Measurements from ENCODE around the gene ZNF280B. TPM values are rescaled to one million over a fixed set of nuclear protein-coding genes. Genes with fewer than 3 reads are reported as not detected.

Gene ZNF280B
- total RNA-seq, 1 experiment from 2014 or later = 8.2 TPM

DNA sequence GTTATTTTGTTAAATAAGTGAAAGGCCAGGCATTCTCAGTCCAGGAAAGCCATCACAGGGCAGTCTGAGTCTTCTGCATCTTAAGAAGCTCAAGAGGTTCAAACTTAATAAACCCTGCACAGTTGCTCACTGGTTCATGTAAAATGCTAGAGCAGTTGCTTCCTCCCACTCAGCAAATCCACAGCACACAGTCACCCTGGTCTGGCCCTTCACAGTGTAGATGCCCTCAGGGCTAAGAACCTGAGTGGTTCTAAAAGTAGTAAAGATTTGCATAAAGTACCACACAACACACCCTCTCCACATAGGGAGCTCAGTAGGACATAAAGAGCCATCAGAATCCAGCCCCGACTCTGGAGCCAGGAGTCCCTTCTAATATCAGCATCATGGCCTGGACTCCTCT lies 58.7 kb downstream of the ZNF280B start:
- H3K4me1 Mint-ChIP-seq = no peaks in the 10 kb centered on the region
- H3K9ac ChIP-seq (ENCODE audit: extremely low read depth, insufficient read length, low read length) = no peak overlapping the region
- WGBS (ENCODE audit: extremely low coverage, insufficient read length, low lambda C conversion rate) = no CpG with 5 or more reads among the region's 1 CpG
- H3K23me2 ChIP-seq (ENCODE audit: insufficient read length, low read depth, low read length, poor library complexity, severe bottlenecking) = no peaks in the 10 kb centered on the region
- H3K9me3 ChIP-seq (ENCODE audit: control insufficient read depth, low read depth, low read length) = peaks cover 12% of the 10 kb centered on the region
- no peak overlapping the region for H3K4me2 ChIP-seq (ENCODE audit: insufficient read depth, insufficient read length, low read length)
- no peak overlapping the region for H3K27ac Mint-ChIP-seq
- peaks cover 100% of the 10 kb centered on the region for H3K27me3 Mint-ChIP-seq (ENCODE audit: low read depth)
- no peak overlapping the region for H4K8ac ChIP-seq (replicated peaks; ENCODE audit: insufficient read length, low read depth, low read length)
- H2AK5ac ChIP-seq (ENCODE audit: insufficient read length, low read length) = no peak overlapping the region
- no peak overlapping the region for H3K18ac ChIP-seq (ENCODE audit: insufficient read length, low read depth, low read length)
- no peak overlapping the region for H3K4ac ChIP-seq (ENCODE audit: low read depth, low read length)
- H3K4me3 Mint-ChIP-seq = no peak overlapping the region
- no peak overlapping the region for H2BK20ac ChIP-seq (ENCODE audit: low read depth, low read length, poor library complexity, severe bottlenecking)
- H4K91ac ChIP-seq (ENCODE audit: insufficient read length, low read depth, low read length) = no peak overlapping the region
- H3K79me2 ChIP-seq (ENCODE audit: insufficient read depth, low read length) = no peaks in the 10 kb centered on the region
- H3K27ac ChIP-seq (ENCODE audit: insufficient read length, low read depth, low read length) = no peak overlapping the region
- H3T11ph ChIP-seq (ENCODE audit: low read length) = no peak overlapping the region
- H2BK12ac ChIP-seq (ENCODE audit: insufficient read length, low read depth, low read length) = no peak overlapping the region
- no peak overlapping the region for H2AFZ ChIP-seq (ENCODE audit: low read length)
- no peak overlapping the region for H2BK120ac ChIP-seq (ENCODE audit: low read depth, low read length, poor library complexity, severe bottlenecking)
- H3K79me1 ChIP-seq (ENCODE audit: insufficient read depth, low read depth, low read length, poor library complexity, severe bottlenecking) = no peaks in the 10 kb centered on the region
- H2BK15ac ChIP-seq (ENCODE audit: low read depth, low read length) = no peak overlapping the region
- H3K14ac ChIP-seq (ENCODE audit: insufficient read depth, low read length) = no peak overlapping the region
- H3K9me3 Mint-ChIP-seq = peaks cover 27 to 30% of the 10 kb centered on the region in 2 experiments
- H4K20me1 ChIP-seq (ENCODE audit: control insufficient read depth, insufficient read depth, insufficient read length) = no peaks in the 10 kb centered on the region
- H4K5ac ChIP-seq (ENCODE audit: insufficient read length, low read depth, low read length) = no peak overlapping the region
- H3K4me1 ChIP-seq (ENCODE audit: insufficient read depth, low read length) = no peaks in the 10 kb centered on the region
- H3K36me3 Mint-ChIP-seq (ENCODE audit: insufficient read depth in 1 of 3, low read depth in 3 of 3) = peaks cover 0 to 5% (median 0%) of the 10 kb centered on the region in 3 experiments; a peak in 4 of 7 replicates
- no peak for DNase-seq
- H3K56ac ChIP-seq (ENCODE audit: insufficient read length, low read depth, low read length) = no peak overlapping the region
- no peak overlapping the region for H3K23ac ChIP-seq (ENCODE audit: insufficient read length, low read depth, low read length)
- H2BK5ac ChIP-seq (ENCODE audit: insufficient read length, low read length) = no peak overlapping the region
- TF ChIP-seq, protein P1, sequence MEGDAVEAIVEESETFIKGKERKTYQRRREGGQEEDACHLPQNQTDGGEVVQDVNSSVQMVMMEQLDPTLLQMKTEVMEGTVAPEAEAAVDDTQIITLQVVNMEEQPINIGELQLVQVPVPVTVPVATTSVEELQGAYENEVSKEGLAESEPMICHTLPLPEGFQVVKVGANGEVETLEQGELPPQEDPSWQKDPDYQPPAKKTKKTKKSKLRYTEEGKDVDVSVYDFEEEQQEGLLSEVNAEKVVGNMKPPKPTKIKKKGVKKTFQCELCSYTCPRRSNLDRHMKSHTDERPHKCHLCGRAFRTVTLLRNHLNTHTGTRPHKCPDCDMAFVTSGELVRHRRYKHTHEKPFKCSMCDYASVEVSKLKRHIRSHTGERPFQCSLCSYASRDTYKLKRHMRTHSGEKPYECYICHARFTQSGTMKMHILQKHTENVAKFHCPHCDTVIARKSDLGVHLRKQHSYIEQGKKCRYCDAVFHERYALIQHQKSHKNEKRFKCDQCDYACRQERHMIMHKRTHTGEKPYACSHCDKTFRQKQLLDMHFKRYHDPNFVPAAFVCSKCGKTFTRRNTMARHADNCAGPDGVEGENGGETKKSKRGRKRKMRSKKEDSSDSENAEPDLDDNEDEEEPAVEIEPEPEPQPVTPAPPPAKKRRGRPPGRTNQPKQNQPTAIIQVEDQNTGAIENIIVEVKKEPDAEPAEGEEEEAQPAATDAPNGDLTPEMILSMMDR (conservative IDR thresholded peaks at IDR 0.05) = no peak
- peaks cover 66% of the 10 kb centered on the region for H3K27me3 ChIP-seq (ENCODE audit: insufficient read depth, low read length)
